HFF-Myc (cell line): ENCODE results near the gene RAB4A.
A peak's percentile ranks its signal among the peaks of the same experiment; 100 is the strongest.

Experiments
- DNase-seq: peaks from one replicate; pipeline ENCODE4 v3.0.0-alpha.2; 2011; ENCODE audit warnings: low read depth; ENCODE audit errors: extremely low read depth
- H3K4me3 ChIP-seq: replicated peaks from 2 replicates; pipeline ENCODE4 v1.5.1; 2011; ENCODE audit warnings: low read depth, mild to moderate bottlenecking, control low read depth, low read length
- CTCF ChIP-seq: IDR thresholded peaks from 2 replicates; pipeline ENCODE4 v1.5.1; 2012; ENCODE audit warnings: mild to moderate bottlenecking, low read depth, low read length, control low read depth; ENCODE audit errors: missing control alignments

Gene RAB4A

GRCh38 chr1:229252228-229252984 is 18.5 kb upstream of the RAB4A start:
- H3K4me3 ChIP-seq: no peak overlapping the region
- TF ChIP-seq CTCF: no peak
- DNase-seq: no peak

GRCh38 chr1:229253151-229253974 is 17.5 kb upstream of the RAB4A start:
- peak; percentile 91 for DNase-seq
- no peak for TF ChIP-seq CTCF
- 0 out of 2 replicates have a peak overlapping the region, but pooled peaks have one; percentile 0 for H3K4me3 ChIP-seq

GRCh38 chr1:229254910-229255541 is 15.9 kb upstream of the RAB4A start:
- TF ChIP-seq CTCF: no peak
- DNase-seq: no peak

GRCh38 chr1:229258031-229258756 is 12.7 kb upstream of the RAB4A start:
- H3K4me3 ChIP-seq: no peak overlapping the region
- peak; percentile 62 for TF ChIP-seq CTCF
- DNase-seq: peak; percentile 32

More at GRCh38 chr1:229254910-229255541, 15.9 kb upstream of the RAB4A start:
- no peak overlapping the region for H3K4me3 ChIP-seq

GRCh38 chr1:229258757-229259060 is 12.2 kb upstream of the RAB4A start:
- H3K4me3 ChIP-seq: no peak overlapping the region
- no peak for DNase-seq
- TF ChIP-seq CTCF: no peak

- H3K4me3 ChIP-seq: no peak overlapping the region
- TF ChIP-seq CTCF: no peak
These were observed 10.6 kb upstream of the RAB4A start for GRCh38 chr1:229260297-229260696.

More at GRCh38 chr1:229260297-229260696, 10.6 kb upstream of the RAB4A start:
- DNase-seq: no peak
